HFFc6 (cell line): ENCODE results near the gene GRK1. TPM values are rescaled to one million over a fixed set of nuclear protein-coding genes. Genes with fewer than 3 reads are reported as not detected.
A peak's percentile ranks its signal among the peaks of the same experiment; 100 is the strongest.

Experiments
- DNase-seq: peaks from one replicate; pipeline ENCODE4 v3.0.0-alpha.2; 2018
- H3K27ac Mint-ChIP-seq: 2 replicates; pipeline ENCODE4 v1.8.0; 2020; ENCODE audit warnings: mild to moderate bottlenecking, mixed read lengths
- H3K27me3 Mint-ChIP-seq: 2 replicates; pipeline ENCODE4 v1.8.0; 2021; ENCODE audit warnings: mild to moderate bottlenecking, moderate library complexity, mixed read lengths; ENCODE audit not compliant: insufficient read depth
- H3K36me3 Mint-ChIP-seq: 2 replicates; pipeline ENCODE4 v1.8.0; 2021; ENCODE audit warnings: low read depth, mixed read lengths
- H3K4me1 Mint-ChIP-seq: 2 replicates; pipeline ENCODE4 v1.8.0; 2020; ENCODE audit warnings: low read depth, mixed read lengths
- H3K4me3 Mint-ChIP-seq: 2 replicates; pipeline ENCODE4 v1.8.0; 2020; ENCODE audit warnings: mild to moderate bottlenecking, moderate library complexity, mixed read lengths
- H3K9me3 Mint-ChIP-seq: 2 replicates; pipeline ENCODE4 v1.8.0; 2020; ENCODE audit warnings: mild to moderate bottlenecking, mixed read lengths
- total RNA-seq, 6 experiments: library from RNA; stranded (reverse); fragmentation: NEBNext Ultra II Directional; extraction: Animal tissue kit (Norgen Biotek cat#: 25700); gene quantifications; 2 replicates in 1 of 6; 3 replicates in 5 of 6; pipeline ENCODE4 v1.2.3, GENCODE V29; 2021
- TF ChIP-seq, protein P1 (sequence below): fragments of 200-600 bp; sonication (generic); IDR thresholded peaks from 2 replicates; pipeline ENCODE4 v1.5.0; 2021; ENCODE audit warnings: antibody characterized with exemption, mild to moderate bottlenecking

GRK1 gene
- total RNA-seq, 6 experiments from 2014 or later = not detected

DNA sequence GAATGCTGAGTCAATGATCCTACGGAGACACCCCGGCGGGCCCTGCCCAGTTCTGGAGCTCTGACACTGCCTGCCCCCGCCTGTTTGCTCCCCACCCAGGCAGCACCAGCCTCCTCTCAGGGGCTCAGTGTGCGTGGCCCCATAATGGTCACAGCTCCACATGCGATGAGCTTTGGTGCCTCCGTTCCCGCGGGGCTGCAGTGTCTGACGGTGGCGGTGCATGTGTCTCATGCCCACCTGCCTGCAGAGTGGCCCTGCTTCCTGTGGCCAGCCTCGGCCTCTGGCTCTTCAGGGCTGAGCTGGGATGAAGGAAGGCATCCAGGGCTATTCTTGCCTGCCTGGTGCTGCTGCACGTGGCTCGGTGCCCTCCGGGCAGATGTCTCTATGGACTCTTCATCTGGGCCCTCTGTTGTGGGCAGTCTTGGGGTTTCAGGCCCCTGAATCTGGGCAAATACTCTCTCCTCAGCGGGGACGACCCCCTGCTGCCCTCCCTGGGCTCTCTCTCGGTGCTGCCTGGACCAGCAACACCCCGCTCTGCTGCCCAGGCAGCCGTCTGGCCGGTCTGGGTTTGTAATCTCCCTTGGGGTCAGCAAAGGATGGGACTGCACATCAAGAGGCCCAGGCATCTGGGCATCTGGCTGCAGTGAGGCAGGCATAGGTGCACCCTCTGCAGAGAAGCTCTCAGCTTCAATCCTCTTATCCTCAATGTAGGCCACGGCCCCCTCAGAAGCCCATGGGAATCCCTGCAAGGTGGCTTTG lies 72.7 kb downstream of the GRK1 start:
- no peak for DNase-seq
- Mint-ChIP-seq H3K27me3 (peaks cover 35% of the 10 kb centered on the region), H3K4me3 (no peak overlapping the region), H3K4me1 (0 out of 2 replicates have a peak, but pooled peaks cover 9% of the 10 kb centered on the region), H3K9me3 (no peaks in the 10 kb centered on the region), H3K27ac (no peak overlapping the region), H3K36me3 (no peaks in the 10 kb centered on the region)
- TF ChIP-seq, protein P1, sequence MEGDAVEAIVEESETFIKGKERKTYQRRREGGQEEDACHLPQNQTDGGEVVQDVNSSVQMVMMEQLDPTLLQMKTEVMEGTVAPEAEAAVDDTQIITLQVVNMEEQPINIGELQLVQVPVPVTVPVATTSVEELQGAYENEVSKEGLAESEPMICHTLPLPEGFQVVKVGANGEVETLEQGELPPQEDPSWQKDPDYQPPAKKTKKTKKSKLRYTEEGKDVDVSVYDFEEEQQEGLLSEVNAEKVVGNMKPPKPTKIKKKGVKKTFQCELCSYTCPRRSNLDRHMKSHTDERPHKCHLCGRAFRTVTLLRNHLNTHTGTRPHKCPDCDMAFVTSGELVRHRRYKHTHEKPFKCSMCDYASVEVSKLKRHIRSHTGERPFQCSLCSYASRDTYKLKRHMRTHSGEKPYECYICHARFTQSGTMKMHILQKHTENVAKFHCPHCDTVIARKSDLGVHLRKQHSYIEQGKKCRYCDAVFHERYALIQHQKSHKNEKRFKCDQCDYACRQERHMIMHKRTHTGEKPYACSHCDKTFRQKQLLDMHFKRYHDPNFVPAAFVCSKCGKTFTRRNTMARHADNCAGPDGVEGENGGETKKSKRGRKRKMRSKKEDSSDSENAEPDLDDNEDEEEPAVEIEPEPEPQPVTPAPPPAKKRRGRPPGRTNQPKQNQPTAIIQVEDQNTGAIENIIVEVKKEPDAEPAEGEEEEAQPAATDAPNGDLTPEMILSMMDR = no peak

DNA sequence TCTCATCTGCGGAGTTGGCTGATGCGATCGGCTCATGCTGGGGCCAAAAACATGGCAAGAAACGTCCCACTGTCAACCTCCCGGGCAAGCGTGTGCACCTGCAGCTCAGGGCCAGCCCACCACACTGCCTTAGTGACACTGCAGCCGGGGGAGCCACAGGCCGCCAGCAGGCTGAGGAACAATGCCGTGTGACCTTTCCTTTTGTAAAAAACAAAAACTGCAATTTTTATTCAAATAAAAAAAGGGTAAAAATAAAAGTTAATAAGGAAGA lies 73.2 kb downstream of the GRK1 start:
- 0 out of 2 replicates have a peak, but pooled peaks cover 9% of the 10 kb centered on the region for H3K4me1 Mint-ChIP-seq
- H3K9me3 Mint-ChIP-seq = no peaks in the 10 kb centered on the region
- H3K36me3 Mint-ChIP-seq = no peaks in the 10 kb centered on the region
- TF ChIP-seq, protein P1 = no peak
- H3K4me3 Mint-ChIP-seq = no peak overlapping the region
- H3K27ac Mint-ChIP-seq = no peak overlapping the region
- H3K27me3 Mint-ChIP-seq = peaks cover 35% of the 10 kb centered on the region
- DNase-seq = no peak

DNA sequence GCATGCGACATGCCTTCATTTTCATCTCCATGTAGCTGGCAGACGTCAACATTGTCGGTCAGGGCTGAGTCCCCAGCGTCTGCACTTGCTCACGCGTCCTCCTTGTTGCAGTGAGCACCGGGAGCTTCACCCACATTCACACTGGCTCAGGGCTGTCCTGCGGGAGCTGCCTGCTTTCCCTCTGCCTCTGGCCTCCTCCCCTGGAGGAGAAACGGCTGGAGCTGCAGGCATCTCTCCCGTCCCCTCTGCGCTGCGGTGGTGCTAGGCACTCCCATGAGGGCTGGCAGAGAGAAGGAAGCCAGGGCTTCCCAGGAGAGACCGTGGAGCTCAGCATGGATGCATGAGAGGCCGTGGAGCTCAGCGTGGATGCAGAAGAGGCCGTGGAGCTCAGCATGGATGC lies 73.6 kb downstream of the GRK1 start:
- TF ChIP-seq, protein P1 = no peak
- H3K27me3 Mint-ChIP-seq = peaks cover 36% of the 10 kb centered on the region
- H3K27ac Mint-ChIP-seq = no peak overlapping the region
- H3K4me3 Mint-ChIP-seq = no peak overlapping the region
- no peaks in the 10 kb centered on the region for H3K9me3 Mint-ChIP-seq
- H3K4me1 Mint-ChIP-seq = 0 out of 2 replicates have a peak, but pooled peaks cover 9% of the 10 kb centered on the region
- H3K36me3 Mint-ChIP-seq = no peaks in the 10 kb centered on the region
- DNase-seq = no peak

DNA sequence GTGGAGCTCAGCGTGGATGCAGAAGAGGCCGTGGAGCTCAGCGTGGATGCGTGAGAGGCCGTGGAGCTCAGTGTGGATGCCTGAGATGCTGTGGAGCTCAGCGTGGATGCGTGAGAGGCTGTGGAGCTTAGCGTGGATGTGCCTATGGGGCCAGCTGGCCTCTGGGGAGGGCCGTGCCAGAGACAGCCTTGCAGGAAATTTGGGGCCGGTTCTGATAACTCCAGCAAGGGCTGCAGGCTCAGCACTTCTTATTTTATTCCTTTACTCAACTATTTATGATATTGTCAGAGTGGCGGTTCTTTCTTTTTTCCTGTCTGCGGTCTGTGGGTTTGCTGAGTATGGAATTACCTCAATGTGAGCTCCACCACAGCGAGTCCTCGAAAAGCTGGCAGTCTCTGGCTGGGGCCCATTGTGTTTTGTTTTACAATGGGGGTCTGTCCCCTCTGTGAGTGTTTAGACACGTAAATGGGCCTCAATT lies 74.2 kb downstream of the GRK1 start:
- Mint-ChIP-seq H3K9me3 (no peaks in the 10 kb centered on the region), H3K36me3 (no peaks in the 10 kb centered on the region), H3K27ac (no peak overlapping the region), H3K4me3 (no peak overlapping the region), H3K4me1 (0 out of 2 replicates have a peak, but pooled peaks cover 9% of the 10 kb centered on the region), H3K27me3 (peaks cover 35% of the 10 kb centered on the region)
- TF ChIP-seq, protein P1 = no peak
- DNase-seq = no peak

DNA sequence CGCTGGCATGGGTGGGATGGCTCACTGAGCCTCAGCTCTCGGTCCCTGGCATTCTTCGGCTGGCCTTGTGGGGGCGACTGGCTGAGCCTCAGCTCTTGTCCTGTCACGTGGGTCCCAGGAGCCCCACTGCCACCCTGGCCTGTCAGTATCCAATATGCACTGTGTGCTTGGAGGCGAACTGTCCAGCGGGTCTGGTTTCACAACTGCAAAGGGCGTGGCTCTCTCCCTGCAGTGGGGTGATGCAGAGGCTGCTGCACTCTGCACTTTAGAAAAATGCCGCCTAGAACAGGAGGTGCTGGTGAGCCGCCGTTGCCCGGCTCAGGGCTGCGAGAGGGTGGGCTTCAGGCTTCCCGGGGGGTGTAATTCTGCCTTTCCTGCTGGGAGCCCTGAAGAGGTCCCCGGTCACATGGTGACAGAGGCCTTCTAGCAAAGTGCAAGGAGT lies 75.0 kb downstream of the GRK1 start:
- Mint-ChIP-seq H3K27me3 (peaks cover 28% of the 10 kb centered on the region), H3K27ac (no peak overlapping the region), H3K9me3 (no peaks in the 10 kb centered on the region), H3K4me3 (no peak overlapping the region), H3K4me1 (0 out of 2 replicates have a peak, but pooled peaks cover 9% of the 10 kb centered on the region), H3K36me3 (no peaks in the 10 kb centered on the region)
- TF ChIP-seq, protein P1 = no peak; the same call in none of the 2 replicates
- DNase-seq = peak; percentile 32
